H1 (cell line): ENCODE data around the gene ABHD15. TPM values are rescaled to one million over a fixed set of nuclear protein-coding genes. Genes with fewer than 3 reads are reported as not detected.

ENCODE experiments used
- CTCF ChIA-PET: fragments of 300-600 bp; sonication (Branson Sonifier 250); formaldehyde crosslinking; loops from one replicate; lab custom pipeline; 2021; ENCODE audit not compliant: partially characterized antibody; lab: Charles Lee
- POLR2A ChIA-PET: fragments of 300-600 bp; sonication (Branson Sonifier 250); formaldehyde crosslinking; loops from one replicate; lab custom pipeline; 2021; ENCODE audit warnings: inconsistent platforms; ENCODE audit not compliant: partially characterized antibody; lab: Charles Lee
- DNase-seq, 2 experiments: peaks; one replicate each; pipeline versions ENCODE4 v3.0.0 to v3.0.0-alpha.2; 2010 to 2022; ENCODE audit warnings: low spot score in 2 of 2, low read depth in 1 of 2, mixed read lengths in 1 of 2
- FAIRE-seq: peaks from 2 replicates; lab custom pipeline; 2011; peaks lifted over from hg19 to GRCh38; lab: Jason Lieb, UNC
- H2AFZ ChIP-seq: 2 replicates; pipeline ENCODE4 v1.8.1; 2012; ENCODE audit warnings: low read length, inconsistent platforms
- H2AK5ac ChIP-seq: 2 replicates; pipeline ENCODE4 v1.6.1; 2013; ENCODE audit warnings: low read depth, low read length
- H2BK120ac ChIP-seq: replicated peaks from 2 replicates; pipeline ENCODE3; 2013; ENCODE audit warnings: low read depth, low read length, inconsistent platforms
- H2BK12ac ChIP-seq: 2 replicates; pipeline ENCODE4 v1.6.1; 2013; ENCODE audit warnings: low read depth, low read length
- H2BK15ac ChIP-seq: 2 replicates; pipeline ENCODE4 v1.6.1; 2013; ENCODE audit warnings: low read length
- H2BK20ac ChIP-seq: 2 replicates; pipeline ENCODE4 v1.6.1; 2013; ENCODE audit warnings: low read length
- H2BK5ac ChIP-seq: 2 replicates; pipeline ENCODE4 v1.6.1; 2013; ENCODE audit warnings: low read depth, low read length
- H3K14ac ChIP-seq: 2 replicates; pipeline ENCODE4 v1.6.1; 2013; ENCODE audit warnings: inconsistent platforms; ENCODE audit not compliant: insufficient read length
- H3K18ac ChIP-seq: 2 replicates; pipeline ENCODE4 v1.6.1; 2013; ENCODE audit warnings: low read length; ENCODE audit errors: extremely low read depth
- H3K23ac ChIP-seq: 2 replicates; pipeline ENCODE4 v1.6.1; 2013; ENCODE audit warnings: inconsistent platforms; ENCODE audit not compliant: insufficient read length
- H3K23me2 ChIP-seq: 2 replicates; pipeline ENCODE4 v1.6.1; 2013; ENCODE audit warnings: low read depth, low read length
- H3K27ac ChIP-seq: 2 replicates; pipeline ENCODE4 v1.6.1; 2011; ENCODE audit warnings: low read depth, low read length, inconsistent platforms
- H3K27me3 ChIP-seq, 4 experiments: replicated peaks in 1 of 4; 1 replicate in 1 of 4; 2 replicates in 3 of 4; pipeline versions ENCODE4 v1.6.1 to v1.8.1; 2011 to 2013; ENCODE audit warnings: low read length in 3 of 4, mild to moderate bottlenecking in 3 of 4, inconsistent platforms in 2 of 4, mixed read lengths in 2 of 4, moderate library complexity in 1 of 4; ENCODE audit not compliant: control insufficient read depth in 3 of 4, insufficient read depth in 3 of 4; ENCODE audit errors: extremely low read depth in 1 of 4
- H3K36me3 ChIP-seq, 4 experiments: 2 replicates each; pipeline versions ENCODE4 v1.6.1 to v1.8.1; 2011 to 2013; ENCODE audit warnings: mild to moderate bottlenecking in 4 of 4, low read length in 3 of 4, moderate library complexity in 2 of 4, control low read depth in 1 of 4, inconsistent platforms in 1 of 4; ENCODE audit not compliant: insufficient read depth in 4 of 4, control insufficient read depth in 2 of 4
- H3K4ac ChIP-seq: replicated peaks from 2 replicates; pipeline ENCODE3; 2013; ENCODE audit warnings: low read length, low read depth, mixed read lengths, inconsistent platforms; ENCODE audit not compliant: insufficient read length
- H3K4me1 ChIP-seq, 4 experiments: replicated peaks in 1 of 4; 1 replicate in 1 of 4; 2 replicates in 3 of 4; pipeline versions ENCODE4 v1.6.1 to v1.8.1; 2011 to 2013; ENCODE audit warnings: low read length in 3 of 4, inconsistent platforms in 2 of 4, mixed read lengths in 1 of 4; ENCODE audit not compliant: insufficient read depth in 4 of 4, control insufficient read depth in 3 of 4
- H3K4me2 ChIP-seq, 2 experiments: 2 replicates each; pipeline versions ENCODE4 v1.6.1 to v1.8.1; 2011 to 2013; ENCODE audit warnings: low read depth in 2 of 2, low read length in 2 of 2, control low read depth in 1 of 2, inconsistent platforms in 1 of 2, mild to moderate bottlenecking in 1 of 2; ENCODE audit not compliant: insufficient read depth in 1 of 2
- H3K4me3 ChIP-seq, 4 experiments: fragments of 200-600, 300-600 bp in 1 of 4; sonication (generic), shearing (Covaris generic), sonication (Bioruptor Twin) in 1 of 4; 2 replicates each; pipeline versions ENCODE4 v1.5.1 to v1.8.1; 2011 to 2016; ENCODE audit warnings: low read length in 4 of 4, low read depth in 3 of 4, control low read depth in 2 of 4, inconsistent platforms in 2 of 4, mild to moderate bottlenecking in 2 of 4, mixed read lengths in 1 of 4, moderate library complexity in 1 of 4; ENCODE audit not compliant: insufficient read depth in 2 of 4; ENCODE audit errors: extremely low read depth in 1 of 4
- H3K56ac ChIP-seq: replicated peaks from 2 replicates; pipeline ENCODE3; 2013; ENCODE audit warnings: low read depth, mild to moderate bottlenecking, mixed read lengths, low read length, inconsistent platforms; ENCODE audit not compliant: insufficient read length
- H3K79me1 ChIP-seq: 2 replicates; pipeline ENCODE4 v1.6.1; 2013; ENCODE audit warnings: low read depth, low read length, control low read depth
- H3K79me2 ChIP-seq, 2 experiments: 2 replicates each; pipeline versions ENCODE4 v1.6.1 to v1.8.1; 2012 to 2013; ENCODE audit warnings: low read length in 2 of 2, mild to moderate bottlenecking in 2 of 2, inconsistent platforms in 1 of 2; ENCODE audit not compliant: insufficient read depth in 2 of 2, control insufficient read depth in 1 of 2
- H3K9ac ChIP-seq, 4 experiments: replicated peaks in 1 of 4; 1 replicate in 1 of 4; 2 replicates in 3 of 4; pipeline versions ENCODE4 v1.6.1 to v1.8.1; 2011 to 2013; ENCODE audit warnings: low read depth in 3 of 4, low read length in 3 of 4, control low read depth in 2 of 4, mild to moderate bottlenecking in 2 of 4, moderate library complexity in 2 of 4, inconsistent platforms in 1 of 4; ENCODE audit errors: extremely low read depth in 1 of 4
- H3K9me3 ChIP-seq, 2 experiments: 2 replicates each; pipeline versions ENCODE4 v1.6.1 to v1.8.1; 2012 to 2013; ENCODE audit warnings: mild to moderate bottlenecking in 2 of 2, moderate library complexity in 2 of 2, control low read depth in 1 of 2, inconsistent platforms in 1 of 2, low read depth in 1 of 2, low read length in 1 of 2, mixed read lengths in 1 of 2; ENCODE audit not compliant: insufficient read depth in 2 of 2
- H4K20me1 ChIP-seq, 2 experiments: replicated peaks in 1 of 2; 2 replicates each; pipeline versions ENCODE3 to v1.8.1; 2011 to 2013; ENCODE audit warnings: inconsistent platforms in 2 of 2, low read length in 2 of 2, mild to moderate bottlenecking in 1 of 2; ENCODE audit not compliant: insufficient read depth in 2 of 2, control insufficient read depth in 1 of 2
- H4K5ac ChIP-seq: 2 replicates; pipeline ENCODE4 v1.6.1; 2013; ENCODE audit warnings: low read length, low read depth, mixed read lengths, inconsistent platforms; ENCODE audit not compliant: insufficient read length
- H4K8ac ChIP-seq: 2 replicates; pipeline ENCODE4 v1.8.0; 2013; ENCODE audit warnings: mild to moderate bottlenecking, moderate library complexity, low read length, inconsistent platforms; ENCODE audit not compliant: insufficient read depth; ENCODE audit errors: extremely low read depth
- H4K91ac ChIP-seq: replicated peaks from 2 replicates; pipeline ENCODE3; 2013; ENCODE audit warnings: low read length, mixed read lengths, inconsistent platforms; ENCODE audit not compliant: insufficient read length
- ATF3 ChIP-seq: IDR thresholded peaks from 2 replicates; pipeline ENCODE4 v1.6.1; 2011; ENCODE audit warnings: low read depth, mild to moderate bottlenecking, low read length; ENCODE audit not compliant: insufficient read depth
- CREB1 ChIP-seq: IDR thresholded peaks from 2 replicates; pipeline ENCODE4 v1.6.1; 2012; ENCODE audit warnings: inconsistent platforms
- JUN ChIP-seq: IDR thresholded peaks from 2 replicates; pipeline ENCODE4 v1.6.1; 2011; ENCODE audit warnings: low read depth, mild to moderate bottlenecking, improper control_type of control experiment, low read length
- KDM4A ChIP-seq: IDR thresholded peaks from one replicate; pipeline ENCODE4 v1.7.1; 2012; ENCODE audit warnings: low read depth, mild to moderate bottlenecking, moderate library complexity, low read length, inconsistent platforms; ENCODE audit not compliant: severe bottlenecking
- MAFK ChIP-seq: IDR thresholded peaks from 2 replicates; pipeline ENCODE4 v1.6.1; 2012; ENCODE audit warnings: low read depth, mild to moderate bottlenecking, improper control_type of control experiment, low read length
- PHF8 ChIP-seq: fragments of 200-600 bp; sonication (generic); conservative IDR thresholded peaks from 2 replicates; pipeline ENCODE4 v1.7.1; 2012; ENCODE audit warnings: low read depth, mild to moderate bottlenecking, inconsistent platforms, low read length, moderate library complexity
- RFX5 ChIP-seq: IDR thresholded peaks from 2 replicates; pipeline ENCODE4 v1.6.1; 2011; ENCODE audit warnings: low read depth, low read length, improper control_type of control experiment, borderline replicate concordance
- RNF2 ChIP-seq: fragments of 200-900, 300-1000 bp; sonication (generic); IDR thresholded peaks from 2 replicates; pipeline ENCODE4 v1.7.1; 2016; ENCODE audit warnings: borderline replicate concordance, low read depth, mild to moderate bottlenecking, antibody characterized with exemption, low read length; ENCODE audit not compliant: poor library complexity, severe bottlenecking; ENCODE audit errors: missing control alignments
- TCF12 ChIP-seq: IDR thresholded peaks from 2 replicates; pipeline ENCODE4 v1.6.1; 2011; ENCODE audit warnings: low read depth, mild to moderate bottlenecking, low read length
- ZNF274 ChIP-seq: IDR thresholded peaks from 2 replicates; pipeline ENCODE4 v1.7.0; 2012; ENCODE audit warnings: low read length, borderline replicate concordance; ENCODE audit errors: extremely low read depth
- WGBS, 2 experiments: shearing (Covaris generic) in 1 of 2; methylation state at CpG; one replicate each; pipeline versions ENCODE4 v1.1.6 to v1.1.7; 2013 to 2015; ENCODE audit warnings: low lambda C conversion rate in 2 of 2, mixed read lengths in 2 of 2, inconsistent platforms in 1 of 2, low coverage in 1 of 2, missing lambda C conversion rate in 1 of 2; ENCODE audit not compliant: insufficient replicate concordance in 2 of 2, insufficient coverage in 1 of 2, insufficient read length in 1 of 2; ENCODE audit errors: extremely low coverage in 1 of 2, missing lambda C conversion rate in 1 of 2; 5-methylcytosine and 5-hydroxymethylcytosine counted together
- polyA plus RNA-seq, 7 experiments: library from polyadenylated mRNA; depleted of rRNA in 3 of 7; stranded (reverse) in 5 of 7; unstranded in 2 of 7; fragments of >200 nt in 5 of 7; fragments of 200-250 nt in 2 of 7; gene quantifications; 1 replicate in 5 of 7; 2 replicates in 1 of 7; 4 replicates in 1 of 7; pipeline versions ENCODE4 v1.2.1 to v1.2.3, GENCODE V29; 2011 to 2013; ENCODE audit warnings: missing spikeins in 2 of 7, mixed read lengths in 2 of 7
- total RNA-seq: library from RNA; stranded (reverse); fragmentation: NEBNext Ultra II Directional; extraction: Animal tissue kit (Norgen Biotek cat#: 25700); gene quantifications from 2 replicates; pipeline ENCODE4 v1.2.1, GENCODE V29; 2021

The ABHD15 gene
- total and polyA plus RNA-seq, 2 of the 8 experiments (the other 6 are each of a cell fraction or from before 2014, with no cell fraction given): 0.88 to 1.7 TPM

GRCh38 chr17:29611351-29612093 is 44.7 kb upstream of the ABHD15 start:
- H3K56ac ChIP-seq: no peak overlapping the region
- H2BK12ac ChIP-seq: no peak overlapping the region
- no peak overlapping the region for H4K91ac ChIP-seq
- peaks cover 11% of the 10 kb centered on the region for H3K23me2 ChIP-seq
- no peak overlapping the region for H3K27ac ChIP-seq
- H3K18ac ChIP-seq: no peak overlapping the region
- ChIA-PET CTCF (interaction anchor here (0.8 to 12.8 kb wide), 5 partner anchors 11 to 43 kb away, joined by 3 to 99 read pairs (median 6); partner anchors contain the start of genes ABHD15, ANKRD13B and TP53I13), POLR2A (interaction anchor here (1.6 kb wide), 1 partner anchor 20 kb away, joined by 4 read pairs; no protein-coding TSS in a partner anchor)
- H4K8ac ChIP-seq: no peak overlapping the region
- no peak overlapping the region for H3K4me2 ChIP-seq
- peaks cover 0 to 7% (median 0%) of the 10 kb centered on the region in 4 experiments; a peak in 1 of 8 replicates for H3K36me3 ChIP-seq
- H4K20me1 ChIP-seq: peaks cover 5% of the 10 kb centered on the region in 2 experiments
- peaks cover 0 to 11% of the 10 kb centered on the region in 2 experiments; a peak in 1 of 4 replicates for H3K9me3 ChIP-seq
- H3K27me3 ChIP-seq: peaks cover 10 to 31% (median 24%) of the 10 kb centered on the region in 4 experiments
- H3K79me2 ChIP-seq: no peaks in the 10 kb centered on the region
- no peak overlapping the region for H4K5ac ChIP-seq
- no peak overlapping the region for H3K9ac ChIP-seq
- H2BK15ac ChIP-seq: no peak overlapping the region
- no peak overlapping the region for H2BK120ac ChIP-seq
- H3K79me1 ChIP-seq: peaks cover 2% of the 10 kb centered on the region; the same call in 1 of the 2 replicates
- no peak overlapping the region for H2AK5ac ChIP-seq
- no peak overlapping the region for H2BK20ac ChIP-seq
- DNase-seq (no peak), FAIRE-seq (no peak)
- no peak overlapping the region for H3K14ac ChIP-seq
- no peak overlapping the region for H3K4ac ChIP-seq
- H3K4me3 ChIP-seq: no peak overlapping the region
- peaks cover 10 to 25% (median 17%) of the 10 kb centered on the region in 4 experiments for H3K4me1 ChIP-seq
- H2BK5ac ChIP-seq: no peak overlapping the region
- H3K23ac ChIP-seq: no peak overlapping the region
- WGBS, 2 experiments: 93% methylated on average over 11 of the region's 11 CpGs; no CpG with 5 or more reads in 1 of the 2 experiments
- no peak overlapping the region for H2AFZ ChIP-seq
- TF ChIP-seq PHF8 (no peak), RFX5 (no peak), RNF2 (no peak), TCF12 (no peak), KDM4A (no peak), ATF3 (no peak), ZNF274 (no peak), MAFK (no peak), CREB1 (no peak), JUN (no peak)
